K562 (cell line): ENCODE data around the gene HHIPL2. TPM values are rescaled to one million over a fixed set of nuclear protein-coding genes. Genes with fewer than 3 reads are reported as not detected.

Source experiments
- ATAC-seq: fragments of 200-7000 bp; cut with Tn5 transposase; 3 replicates; pipeline ENCODE4 v1.9.1; 2020; ENCODE audit warnings: moderate library complexity
- BruUV-seq: library from RNA; stranded (reverse); fragments of 400-500 nt; replicated peaks from 2 replicates; lab custom pipeline; 2021; lab: Mats Ljungman, UMichigan
- CTCF ChIA-PET: fragments of 300-600 bp; formaldehyde crosslinking; extraction: SDS; loops from one replicate; lab custom pipeline; 2021; ENCODE audit warnings: low intra/inter-chr PET ratio; lab: Yijun Ruan, JAX
- POLR2A ChIA-PET: fragments of 300-600, 350-650 bp; sonication (Branson Sonifier 250); formaldehyde crosslinking; extraction: SDS; loops from one replicate; lab custom pipeline; 2021; ENCODE audit warnings: antibody characterized with exemption, inconsistent platforms; lab: Yijun Ruan, JAX
- DNase-seq, 4 experiments: peaks; one replicate each; pipeline versions ENCODE4 v3.0.0 to v3.0.0-alpha.2; 2011 to 2018; ENCODE audit warnings: low spot score in 3 of 4, mixed read lengths in 3 of 4; ENCODE audit errors: extremely low read depth in 1 of 4
- FAIRE-seq: peaks from 2 replicates; lab custom pipeline; 2011; peaks lifted over from hg19 to GRCh38; lab: Jason Lieb, UNC
- H2AFZ ChIP-seq: 2 replicates; pipeline ENCODE4 v1.6.0; 2011; ENCODE audit warnings: low read depth, low read length, control low read depth, inconsistent platforms
- H3K27ac ChIP-seq: fragments of 200-600 bp; 3 replicates; pipeline ENCODE4 v1.8.0; 2011; ENCODE audit warnings: low read depth, mild to moderate bottlenecking, control low read depth, inconsistent platforms, low read length, moderate library complexity, mixed read lengths; ENCODE audit errors: extremely low read depth
- H3K27me3 ChIP-seq, 2 experiments: fragments of 300-600 bp in 1 of 2; 2 replicates in 1 of 2; 3 replicates in 1 of 2; pipeline versions ENCODE4 v1.6.0 to v1.8.0; 2011; ENCODE audit warnings: inconsistent platforms in 2 of 2, low read length in 2 of 2, mild to moderate bottlenecking in 1 of 2, mixed read lengths in 1 of 2, moderate library complexity in 1 of 2; ENCODE audit not compliant: control insufficient read depth in 2 of 2, insufficient read depth in 2 of 2
- H3K36me3 ChIP-seq: fragments of 300-600 bp; 3 replicates; pipeline ENCODE4 v1.8.0; 2011; ENCODE audit warnings: mild to moderate bottlenecking, low read length, inconsistent platforms; ENCODE audit not compliant: control insufficient read depth, insufficient read depth
- H3K4me1 ChIP-seq, 2 experiments: fragments of 200-600 bp in 1 of 2; replicated peaks in 1 of 2; 2 replicates in 1 of 2; 3 replicates in 1 of 2; pipeline versions ENCODE4 v1.5.1 to v1.8.0; 2011; ENCODE audit warnings: inconsistent platforms in 2 of 2, low read length in 2 of 2, mild to moderate bottlenecking in 1 of 2, mixed read lengths in 1 of 2, moderate library complexity in 1 of 2; ENCODE audit not compliant: control insufficient read depth in 2 of 2, insufficient read depth in 2 of 2
- H3K4me2 ChIP-seq: 2 replicates; pipeline ENCODE4 v1.6.1; 2011; ENCODE audit warnings: low read length, control low read depth, inconsistent platforms, mixed read lengths; ENCODE audit not compliant: insufficient read depth
- H3K4me3 ChIP-seq: fragments of 200-600 bp; sonication (generic), shearing (Covaris generic); 2 replicates; pipeline ENCODE4 v1.5.1; 2016; ENCODE audit warnings: control low read depth, inconsistent platforms
- H3K79me2 ChIP-seq: fragments of 200-600 bp; 3 replicates; pipeline ENCODE4 v1.8.0; 2011; ENCODE audit warnings: low read length, inconsistent platforms; ENCODE audit not compliant: control insufficient read depth, insufficient read depth
- H3K9ac ChIP-seq, 2 experiments: 2 replicates each; pipeline versions ENCODE4 v1.6.0 to v1.6.1; 2011; ENCODE audit warnings: low read depth in 2 of 2, low read length in 2 of 2, control low read depth in 1 of 2, inconsistent platforms in 1 of 2, mild to moderate bottlenecking in 1 of 2, mixed read lengths in 1 of 2; ENCODE audit not compliant: insufficient read depth in 1 of 2
- H3K9me1 ChIP-seq: one replicate; pipeline ENCODE4 v1.6.0; 2011; ENCODE audit warnings: inconsistent platforms, mild to moderate bottlenecking, low read length, moderate library complexity; ENCODE audit not compliant: control insufficient read depth, insufficient read depth
- H3K9me3 ChIP-seq: replicated peaks from 2 replicates; pipeline ENCODE4 v1.5.1; 2011; ENCODE audit warnings: low read depth, low read length, inconsistent platforms; ENCODE audit not compliant: control insufficient read depth, insufficient read depth
- H4K20me1 ChIP-seq: replicated peaks from 2 replicates; pipeline ENCODE4 v1.6.1; 2011; ENCODE audit warnings: low read length, inconsistent platforms, mixed read lengths; ENCODE audit not compliant: control insufficient read depth, insufficient read depth
- CEBPG ChIP-seq, 3 experiments: fragments of 200-800 bp in 1 of 3; sonication (Bioruptor generic) in 1 of 3; sonication (generic) in 1 of 3; formaldehyde crosslinking in 1 of 3; IDR thresholded peaks in 2 of 3; conservative IDR thresholded peaks in 1 of 3; 2 replicates each; pipeline versions ENCODE4 v1.6.1 to v1.8.0; 2016 to 2022; ENCODE audit warnings: missing compliant biosample characterization in 2 of 3, missing genetic modification characterization in 2 of 3, mild to moderate bottlenecking in 1 of 3, missing genetic modification reagents in 1 of 3
- MAZ ChIP-seq, 2 experiments: fragments of 450-650 bp in 1 of 2; sonication (generic) in 1 of 2; formaldehyde crosslinking; IDR thresholded peaks in 1 of 2; conservative IDR thresholded peaks in 1 of 2; 2 replicates each; pipeline versions ENCODE4 v1.4.0 to v1.5.0; 2020; ENCODE audit warnings: mild to moderate bottlenecking in 1 of 2, missing genetic modification reagents in 1 of 2
- MTA2 ChIP-seq: fragments of 450-650 bp; IDR thresholded peaks from 2 replicates; pipeline ENCODE4 v1.6.1; 2016; ENCODE audit warnings: low read depth
- TEAD4 ChIP-seq, 2 experiments: sonication (generic) in 1 of 2; formaldehyde crosslinking in 1 of 2; IDR thresholded peaks; 2 replicates each; pipeline versions ENCODE4 v1.6.1 to v1.8.0; 2012 to 2022; ENCODE audit warnings: borderline replicate concordance in 1 of 2, inconsistent platforms in 1 of 2, low read length in 1 of 2, mild to moderate bottlenecking in 1 of 2, missing genetic modification reagents in 1 of 2
- WGBS: fragments of 100-300 bp; shearing (Covaris generic); methylation state at CpG from one replicate; pipeline ENCODE4 v1.1.6; 2016; ENCODE audit warnings: low coverage, mixed read lengths; ENCODE audit not compliant: insufficient coverage; ENCODE audit errors: missing lambda C conversion rate; 5-methylcytosine and 5-hydroxymethylcytosine counted together
- in situ Hi-C: fragments of 300-500 bp; cut with MboI; formaldehyde crosslinking; loops from 4 replicates; pipeline ENCODE4 v1.15.0; 2018; ENCODE audit warnings: inconsistent platforms, mixed read lengths
- intact Hi-C: fragments of 100-400 bp; cut with micrococcal nuclease; formaldehyde crosslinking; loops from 2 replicates; pipeline ENCODE4 v1.14.2; 2022
- polyA plus RNA-seq, 8 experiments: library from polyadenylated mRNA; depleted of rRNA in 4 of 8; stranded (reverse) in 5 of 8; unstranded in 3 of 8; fragments of >200 nt; fragmentation: Nextera tagmentation in 2 of 8; fragmentation: Illumina TruSeq in 1 of 8; extraction: Ambion mirVana in 2 of 8; extraction: Trizol in 1 of 8; gene quantifications; 2 replicates each; pipeline versions ENCODE4 v1.2.1 to v1.2.3, GENCODE V29; 2011 to 2014; ENCODE audit warnings: inconsistent platforms in 1 of 8, missing spikeins in 1 of 8
- total RNA-seq, 7 experiments: library from RNA; depleted of rRNA in 6 of 7; stranded (reverse); fragments of >200 nt in 6 of 7; fragmentation: Illumina TruSeq in 2 of 7; extraction: Trizol in 2 of 7; gene quantifications; 2 replicates each; pipeline versions ENCODE4 v1.2.1 to v1.2.3, GENCODE V29; 2011 to 2021; ENCODE audit warnings: low replicate concordance in 1 of 7

HHIPL2 gene
- total and polyA plus RNA-seq, 9 of the 15 experiments (the other 6 are each of a cell fraction or from before 2014, with no cell fraction given): 0.05 to 0.60 (median 0.20) TPM; not detected in 1

DNA sequence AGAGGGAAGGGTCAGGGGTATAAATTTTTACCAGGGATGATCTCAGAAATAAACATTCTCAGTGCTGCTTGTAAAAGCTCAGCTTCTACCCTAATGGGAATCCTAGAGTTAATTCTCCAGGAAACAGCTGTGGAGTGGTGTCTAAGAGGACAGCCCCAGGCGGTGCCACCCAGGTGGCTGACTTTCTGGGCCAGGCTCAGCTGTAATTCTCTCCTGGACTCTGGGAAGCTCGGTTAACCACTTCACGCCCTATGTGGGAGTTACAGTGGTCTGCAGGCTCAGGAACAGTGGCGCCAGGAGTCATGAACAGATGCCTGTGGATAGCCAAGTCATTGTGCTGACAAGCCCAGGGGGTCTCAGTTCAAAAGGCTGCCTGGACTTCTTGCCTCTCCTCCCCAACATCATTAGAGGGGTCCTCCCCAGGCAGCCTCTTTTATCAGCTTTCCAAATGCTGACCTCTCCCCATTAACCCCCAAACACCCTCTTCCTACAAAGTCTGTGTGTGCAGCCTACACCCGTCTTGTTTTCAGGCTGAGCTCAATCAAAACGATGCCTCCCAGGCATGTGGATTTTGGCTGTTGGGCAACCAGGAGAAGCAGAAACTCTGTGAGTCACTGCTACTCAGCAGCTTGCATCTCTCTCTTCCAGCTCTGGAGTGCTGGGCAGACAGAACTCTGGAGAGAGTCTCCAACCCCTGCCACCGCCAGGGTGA lies 1.2 kb downstream of the HHIPL2 start:
- H3K4me2 ChIP-seq: no peak overlapping the region
- no TSS peak for BruUV-seq
- no peak overlapping the region for H3K27ac ChIP-seq
- ChIA-PET POLR2A (interaction anchor here (0.6 to 1.6 kb wide), 5 partner anchors 10 to 217 kb away, joined by 3 to 5 read pairs (median 3); no protein-coding TSS in a partner anchor), CTCF (no interaction called here)
- peaks cover 3 to 9% of the 10 kb centered on the region in 2 experiments; a peak in 4 of 5 replicates for H3K4me1 ChIP-seq
- peaks cover 2 to 34% of the 10 kb centered on the region in 2 experiments; a peak in 4 of 5 replicates for H3K27me3 ChIP-seq
- FAIRE-seq (peak; percentile 35), DNase-seq (no peak), ATAC-seq (peak; percentile 9; the same call in 2 of the 3 replicates)
- no peaks in the 10 kb centered on the region for H3K36me3 ChIP-seq
- WGBS: 4% methylated on average over 7 of the region's 7 CpGs
- TF ChIP-seq TEAD4 (IDR thresholded peaks at IDR 0.05; ENCODE audit: low read length): no peak
- no peak for TF ChIP-seq TEAD4 (CRISPR knock-in tag; IDR thresholded peaks at IDR 0.05; ENCODE audit: borderline replicate concordance)
- no peak for TF ChIP-seq MAZ (CRISPR knock-in tag; conservative IDR thresholded peaks at IDR 0.05 in 1 of 2, IDR thresholded peaks at IDR 0.05 in 1 of 2)
- no peak for TF ChIP-seq MTA2
- TF ChIP-seq CEBPG (CRISPR knock-in tag; IDR thresholded peaks at IDR 0.05): 0 out of 2 replicates have a peak, but pooled peaks have one; percentile 28
- TF ChIP-seq CEBPG (tag; conservative IDR thresholded peaks at IDR 0.05 in 1 of 2, IDR thresholded peaks at IDR 0.05 in 1 of 2): 0 out of 4 replicates have a peak, but pooled peaks of 1 of the 2 experiments have one; percentile 14
- H3K79me2 ChIP-seq: no peaks in the 10 kb centered on the region
- in situ Hi-C loops (no loop called here), intact Hi-C loops (no loop called here)
- no peaks in the 10 kb centered on the region for H4K20me1 ChIP-seq
- no peak overlapping the region for H3K9ac ChIP-seq
- no peaks in the 10 kb centered on the region for H3K9me1 ChIP-seq
- H3K4me3 ChIP-seq: no peak overlapping the region
- no peaks in the 10 kb centered on the region for H3K9me3 ChIP-seq
- no peak overlapping the region for H2AFZ ChIP-seq
